CD4-positive, CD25-positive, alpha-beta regulatory T cell (primary cell): ENCODE measurements around the gene RBM43. TPM values are rescaled to one million over a fixed set of nuclear protein-coding genes. Genes with fewer than 3 reads are reported as not detected.

Source experiments
- ATAC-seq, 2 donors: fragments of 150-1000 bp; cut with Tn5 transposase; one replicate each; pipeline ENCODE4 v1.10.0; 2021; ENCODE audit warnings: low read depth in 2 of 2, moderate number of reproducible peaks in 2 of 2, moderate library complexity in 1 of 2
- DNase-seq, 3 donors: peaks; one replicate each; pipeline versions ENCODE4 v3.0.0 to v3.0.0-alpha.2; 2012 to 2022; ENCODE audit warnings: mixed read lengths in 1 of 3
- H3K27ac ChIP-seq: one replicate; pipeline ENCODE4 v1.7.0; 2013; ENCODE audit warnings: mild to moderate bottlenecking, low read length; ENCODE audit not compliant: insufficient read depth, poor library complexity, severe bottlenecking
- H3K27me3 ChIP-seq: one replicate; pipeline ENCODE4 v1.7.0; 2013; ENCODE audit warnings: low read length; ENCODE audit not compliant: control insufficient read depth, insufficient read depth
- H3K36me3 ChIP-seq: one replicate; pipeline ENCODE4 v1.7.0; 2013; ENCODE audit warnings: mild to moderate bottlenecking, low read length, moderate library complexity; ENCODE audit not compliant: control insufficient read depth, insufficient read depth
- H3K4me1 ChIP-seq: 2 replicates; pipeline ENCODE4 v1.7.0; 2013; ENCODE audit warnings: mild to moderate bottlenecking, low read length; ENCODE audit not compliant: insufficient read depth, control insufficient read depth, poor library complexity, severe bottlenecking
- H3K4me3 ChIP-seq: one replicate; pipeline ENCODE4 v1.7.0; 2013; ENCODE audit warnings: low read depth, mild to moderate bottlenecking, low read length, moderate library complexity
- H3K9me3 ChIP-seq, 2 experiments: 1 replicate in 1 of 2; 2 replicates in 1 of 2; pipeline ENCODE4 v1.7.0; 2013; ENCODE audit warnings: low read length in 2 of 2, mild to moderate bottlenecking in 1 of 2, moderate library complexity in 1 of 2; ENCODE audit not compliant: control insufficient read depth in 2 of 2
- H3K27ac Mint-ChIP-seq, 3 donors: one replicate each; pipeline ENCODE4 v1.8.0; 2020 to 2022; ENCODE audit warnings: mild to moderate bottlenecking in 3 of 3, mixed read lengths in 3 of 3, moderate library complexity in 2 of 3
- H3K27me3 Mint-ChIP-seq: one replicate; pipeline ENCODE4 v1.8.0; 2022; ENCODE audit warnings: mild to moderate bottlenecking, mixed read lengths
- H3K36me3 Mint-ChIP-seq: one replicate; pipeline ENCODE4 v1.8.0; 2020; ENCODE audit warnings: mixed read lengths
- H3K4me1 Mint-ChIP-seq, 4 donors: one replicate each; pipeline ENCODE4 v1.8.0; 2020 to 2022; ENCODE audit warnings: mixed read lengths in 4 of 4, mild to moderate bottlenecking in 1 of 4
- H3K4me3 Mint-ChIP-seq, 4 donors: one replicate each; pipeline ENCODE4 v1.8.0; 2020 to 2022; ENCODE audit warnings: mild to moderate bottlenecking in 4 of 4, mixed read lengths in 4 of 4, moderate library complexity in 3 of 4
- H3K9me3 Mint-ChIP-seq, 7 donors: one replicate each; pipeline ENCODE4 v1.8.0; 2020 to 2022; ENCODE audit warnings: mixed read lengths in 7 of 7, mild to moderate bottlenecking in 3 of 7, moderate library complexity in 2 of 7
- polyA plus RNA-seq, 4 donors: library from polyadenylated mRNA; unstranded; fragments of 300-500 nt; fragmentation: Illumina TruSeq; gene quantifications; one replicate each; pipeline ENCODE4 v1.2.3, GENCODE V29; 2021
- total RNA-seq: library from RNA; stranded (reverse); gene quantifications from one replicate; pipeline ENCODE4 v1.2.3, GENCODE V29; 2022

Gene RBM43
- total and polyA plus RNA-seq, 5 donors from 2014 or later: 4.2 to 12.3 (median 5.9) TPM

GRCh38 chr2:151252646-151253045, 9.0 kb downstream of the RBM43 start:
- H3K27me3 ChIP-seq: no peaks in the 10 kb centered on the region
- Mint-ChIP-seq H3K36me3 (peaks cover 58% of the 10 kb centered on the region), H3K4me3 (no peak overlapping the region), H3K9me3 (peaks cover 2 to 23% (median 8%) of the 10 kb centered on the region in 7 donors), H3K27me3 (no peaks in the 10 kb centered on the region), H3K27ac (peak overlapping the region in 1 of 3 donors; percentile 62), H3K4me1 (peaks cover 6 to 21% (median 12%) of the 10 kb centered on the region in 4 donors)
- no peak overlapping the region for H3K4me3 ChIP-seq
- ATAC-seq (no peak), DNase-seq (no peak)
- no peaks in the 10 kb centered on the region for H3K4me1 ChIP-seq
- peaks cover 13 to 16% of the 10 kb centered on the region in 2 experiments for H3K9me3 ChIP-seq
- no peak overlapping the region for H3K27ac ChIP-seq
- H3K36me3 ChIP-seq: peaks cover 54% of the 10 kb centered on the region

DNA sequence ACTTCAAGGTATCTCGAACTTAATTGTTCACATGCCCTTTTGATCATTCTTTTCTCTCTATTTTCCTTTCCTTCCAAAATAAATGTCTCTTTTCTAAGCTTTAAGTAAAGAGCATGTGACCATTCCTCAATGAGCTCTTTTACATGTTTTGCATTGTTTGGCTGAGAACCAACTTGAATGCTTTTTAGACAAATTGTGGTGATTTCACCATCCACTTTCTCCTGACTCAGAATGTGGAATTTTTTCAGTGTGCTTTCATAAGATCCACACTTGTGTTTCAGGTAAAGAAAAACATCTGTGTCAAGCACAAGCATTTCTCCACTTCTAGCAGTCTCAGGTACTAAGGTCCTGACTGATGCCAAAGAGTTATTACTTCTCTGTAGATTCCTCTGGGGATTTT, 10.7 kb downstream of the RBM43 start:
- peaks cover 54% of the 10 kb centered on the region for H3K36me3 ChIP-seq
- Mint-ChIP-seq H3K27ac (no peak overlapping the region), H3K4me3 (peak overlapping the region in 1 of 4 donors; percentile 38), H3K4me1 (peaks cover 0 to 16% (median 10%) of the 10 kb centered on the region in 4 donors), H3K36me3 (peaks cover 58% of the 10 kb centered on the region), H3K9me3 (peaks cover 2 to 26% (median 8%) of the 10 kb centered on the region in 7 donors), H3K27me3 (no peaks in the 10 kb centered on the region)
- H3K27me3 ChIP-seq: no peaks in the 10 kb centered on the region
- DNase-seq (no peak), ATAC-seq (no peak)
- peaks cover 16 to 17% of the 10 kb centered on the region in 2 experiments for H3K9me3 ChIP-seq
- no peak overlapping the region for H3K4me3 ChIP-seq
- no peak overlapping the region for H3K27ac ChIP-seq
- H3K4me1 ChIP-seq: no peaks in the 10 kb centered on the region

DNA sequence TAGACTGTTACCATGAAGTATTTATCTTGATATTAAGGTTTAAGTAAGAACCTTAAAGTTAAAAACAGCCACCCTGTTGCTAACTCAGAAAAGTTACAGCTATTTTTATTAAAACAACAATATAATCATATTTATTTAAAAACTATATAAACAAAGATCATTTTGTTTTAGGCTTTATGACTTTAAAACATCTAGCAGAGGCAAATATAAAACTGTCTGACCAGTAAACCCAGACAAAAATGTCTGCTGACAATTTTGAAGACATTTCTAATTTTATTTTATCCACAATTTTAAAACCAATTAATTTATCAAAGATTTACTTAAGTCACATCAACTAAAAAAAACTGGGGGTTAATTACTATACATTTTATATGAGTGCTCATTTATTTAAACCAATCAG, 14.2 kb downstream of the RBM43 start:
- DNase-seq: no peak
- Histone ChIP-seq H3K27me3 (no peaks in the 10 kb centered on the region), H3K4me3 (no peak overlapping the region), H3K36me3 (peaks cover 38% of the 10 kb centered on the region), H3K4me1 (no peaks in the 10 kb centered on the region), H3K9me3 (peaks cover 16 to 17% of the 10 kb centered on the region in 2 experiments), H3K27ac (no peak overlapping the region)
- Mint-ChIP-seq H3K27me3 (peaks cover 8% of the 10 kb centered on the region), H3K9me3 (peaks cover 5 to 36% (median 7%) of the 10 kb centered on the region in 7 donors), H3K4me1 (no peaks in the 10 kb centered on the region), H3K36me3 (peaks cover 47% of the 10 kb centered on the region), H3K4me3 (no peak overlapping the region), H3K27ac (no peak overlapping the region)
- ATAC-seq: no peak

GRCh38 chr2:151246152-151246551, 15.5 kb downstream of the RBM43 start:
- H3K27me3 ChIP-seq: no peaks in the 10 kb centered on the region
- Mint-ChIP-seq H3K4me1 (no peaks in the 10 kb centered on the region), H3K4me3 (no peak overlapping the region), H3K27me3 (peaks cover 8% of the 10 kb centered on the region), H3K36me3 (peaks cover 34% of the 10 kb centered on the region), H3K27ac (no peak overlapping the region), H3K9me3 (peaks cover 5 to 36% (median 6%) of the 10 kb centered on the region in 7 donors)
- DNase-seq (no peak), ATAC-seq (no peak)
- H3K4me1 ChIP-seq: no peaks in the 10 kb centered on the region
- no peak overlapping the region for H3K27ac ChIP-seq
- no peak overlapping the region for H3K4me3 ChIP-seq
- peaks cover 16 to 17% of the 10 kb centered on the region in 2 experiments for H3K9me3 ChIP-seq
- peaks cover 25% of the 10 kb centered on the region for H3K36me3 ChIP-seq

DNA sequence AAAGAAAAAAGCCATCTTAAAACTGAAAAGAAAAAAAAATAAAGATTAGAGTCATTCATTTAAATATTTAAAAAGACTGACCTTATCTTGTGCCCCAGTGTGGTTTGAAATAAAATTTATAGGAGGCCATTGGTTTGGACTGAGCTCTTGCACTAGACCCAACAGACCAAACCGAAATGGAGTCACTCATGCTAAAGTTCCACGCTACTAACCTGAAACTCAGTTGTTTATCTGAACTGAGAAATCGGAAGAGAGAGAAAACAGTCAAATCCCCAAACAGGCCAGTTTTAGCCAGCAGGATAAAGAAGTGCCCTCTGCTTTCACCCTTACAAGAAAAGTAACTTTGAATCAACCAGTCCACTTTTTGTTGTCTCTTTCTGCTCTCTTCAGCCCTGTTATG, 18.2 kb downstream of the RBM43 start:
- Mint-ChIP-seq H3K27ac (no peak overlapping the region), H3K36me3 (peaks cover 14% of the 10 kb centered on the region), H3K4me1 (peaks cover 0 to 5% (median 3%) of the 10 kb centered on the region in 4 donors), H3K4me3 (no peak overlapping the region), H3K9me3 (peaks cover under 1 to 20% (median 4%) of the 10 kb centered on the region in 7 donors), H3K27me3 (peaks cover 23% of the 10 kb centered on the region)
- Histone ChIP-seq H3K4me1 (peaks cover 3% of the 10 kb centered on the region), H3K4me3 (no peak overlapping the region), H3K36me3 (peaks cover 2% of the 10 kb centered on the region), H3K9me3 (peaks cover 8 to 10% of the 10 kb centered on the region in 2 experiments), H3K27ac (no peak overlapping the region), H3K27me3 (no peaks in the 10 kb centered on the region)
- ATAC-seq: no peak
- DNase-seq: no peak

DNA sequence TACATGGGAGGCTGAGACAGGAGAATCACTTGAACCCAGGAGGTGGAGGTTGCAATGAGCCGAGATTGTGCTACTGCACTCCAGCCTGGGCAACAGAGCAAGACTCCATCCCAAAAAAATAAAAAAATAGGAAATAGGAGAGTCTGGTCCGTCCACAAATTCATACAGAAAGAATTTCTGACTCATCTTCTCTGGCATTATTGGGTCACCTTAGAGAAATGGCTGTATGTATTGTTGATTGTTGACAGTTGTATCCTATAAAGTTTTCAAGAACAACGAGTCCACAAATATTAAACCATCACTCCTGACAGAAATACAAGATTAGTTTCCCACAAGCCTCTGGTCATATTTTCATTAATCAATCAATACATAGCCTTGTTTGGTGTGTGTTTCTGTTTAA, 20.4 kb downstream of the RBM43 start:
- peaks cover 0 to 5% (median 3%) of the 10 kb centered on the region in 4 donors for H3K4me1 Mint-ChIP-seq
- peaks cover 0 to 9% (median 0%) of the 10 kb centered on the region in 7 donors for H3K9me3 Mint-ChIP-seq
- H3K27ac Mint-ChIP-seq: no peak overlapping the region
- Histone ChIP-seq H3K36me3 (no peaks in the 10 kb centered on the region), H3K27ac (no peak overlapping the region), H3K27me3 (no peaks in the 10 kb centered on the region), H3K4me3 (no peak overlapping the region), H3K9me3 (no peaks in the 10 kb centered on the region), H3K4me1 (peaks cover 3% of the 10 kb centered on the region)
- DNase-seq: no peak
- no peak overlapping the region for H3K4me3 Mint-ChIP-seq
- H3K27me3 Mint-ChIP-seq: peaks cover 23% of the 10 kb centered on the region
- ATAC-seq: no peak
- H3K36me3 Mint-ChIP-seq: peaks cover 8% of the 10 kb centered on the region

DNA sequence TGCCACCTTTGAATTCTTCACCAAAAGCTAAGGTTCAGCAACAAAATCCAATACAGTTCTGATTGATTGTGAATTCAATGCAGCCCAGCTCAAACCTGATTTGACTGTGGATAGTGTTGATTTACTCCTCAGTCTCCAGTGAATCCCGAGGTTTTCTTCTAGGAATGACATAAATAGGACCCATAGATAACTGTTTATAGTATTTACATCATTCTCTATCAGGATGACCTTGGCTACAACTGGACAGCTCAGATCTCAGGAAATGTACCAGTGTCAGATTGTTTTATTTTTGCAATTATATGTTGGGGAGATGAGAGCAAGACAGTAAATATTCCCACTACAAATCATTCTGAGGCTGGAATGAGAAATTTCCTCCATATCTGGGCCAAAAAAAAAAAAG, 21.2 kb downstream of the RBM43 start:
- no peak overlapping the region for H3K4me3 Mint-ChIP-seq
- peaks cover 3% of the 10 kb centered on the region for H3K36me3 Mint-ChIP-seq
- H3K9me3 ChIP-seq: no peaks in the 10 kb centered on the region
- peaks cover 0 to 5% (median 3%) of the 10 kb centered on the region in 4 donors for H3K4me1 Mint-ChIP-seq
- H3K27ac ChIP-seq: no peak overlapping the region
- ATAC-seq (no peak), DNase-seq (no peak)
- H3K27me3 Mint-ChIP-seq: peaks cover 23% of the 10 kb centered on the region
- no peaks in the 10 kb centered on the region for H3K36me3 ChIP-seq
- H3K27ac Mint-ChIP-seq: no peak overlapping the region
- peaks cover 3% of the 10 kb centered on the region for H3K4me1 ChIP-seq
- peaks cover 0 to 4% (median 0%) of the 10 kb centered on the region in 7 donors for H3K9me3 Mint-ChIP-seq
- H3K4me3 ChIP-seq: no peak overlapping the region
- peaks cover 3% of the 10 kb centered on the region for H3K27me3 ChIP-seq

- Mint-ChIP-seq H3K27ac (no peak overlapping the region), H3K27me3 (peaks cover 23% of the 10 kb centered on the region), H3K4me3 (no peak overlapping the region), H3K4me1 (peaks cover 0 to 5% (median 3%) of the 10 kb centered on the region in 4 donors), H3K9me3 (no peaks in the 10 kb centered on the region), H3K36me3 (no peaks in the 10 kb centered on the region)
- ATAC-seq (no peak), DNase-seq (no peak)
- no peaks in the 10 kb centered on the region for H3K36me3 ChIP-seq
- H3K27me3 ChIP-seq: peaks cover 3% of the 10 kb centered on the region
- no peaks in the 10 kb centered on the region for H3K9me3 ChIP-seq
- H3K4me1 ChIP-seq: peaks cover 3% of the 10 kb centered on the region
- H3K4me3 ChIP-seq: no peak overlapping the region
- no peak overlapping the region for H3K27ac ChIP-seq
These were observed 22.0 kb downstream of the RBM43 start for GRCh38 chr2:151239624-151240023.
